ENCODE results near the gene SLU7. TPM values are rescaled to one million over a fixed set of nuclear protein-coding genes. Genes with fewer than 3 reads are reported as not detected.

SLU7 gene
- polyA plus RNA-seq, 1 of the 3 experiments (the other 2 are of a cell fraction), result 22.3 TPM

DNA sequence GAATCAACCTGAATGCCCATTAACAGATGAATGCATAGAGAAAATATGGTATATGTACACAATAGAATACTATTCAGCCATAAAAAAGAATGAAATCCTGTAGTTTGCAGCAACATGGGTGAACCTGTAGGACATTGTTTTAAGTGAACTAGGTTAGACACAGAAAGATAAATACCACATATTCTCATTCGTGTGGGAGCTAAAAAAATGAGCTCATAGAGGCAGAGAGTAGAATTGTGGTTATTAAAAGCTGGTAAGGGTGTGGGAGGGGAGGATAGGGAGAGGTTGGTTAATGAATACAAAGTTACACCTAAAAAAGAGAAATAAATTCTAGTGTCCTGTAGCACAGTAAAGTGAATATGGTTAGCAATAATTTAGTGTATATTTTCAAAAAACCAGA, 26.3 kb upstream of the SLU7 start:
- TF ChIP-seq CHD2 (IDR thresholded peaks at IDR 0.05; ENCODE audit: low read length, partially characterized antibody), result no peak
- TF ChIP-seq MXI1 (IDR thresholded peaks at IDR 0.05; ENCODE audit: low read depth, low read length), result no peak
- TF ChIP-seq MEF2A (IDR thresholded peaks at IDR 0.05; ENCODE audit: borderline replicate concordance, low read depth), result no peak
- no peak for TF ChIP-seq GATA2 (CRISPR knock-in tag; IDR thresholded peaks at IDR 0.05)
- TF ChIP-seq YY1 (IDR thresholded peaks at IDR 0.05; ENCODE audit: low read depth), result no peak
- TF ChIP-seq TAF1 (IDR thresholded peaks at IDR 0.05; ENCODE audit: borderline replicate concordance, low read depth, low read length), result no peak
- TF ChIP-seq EZH2phosphoT487 (IDR thresholded peaks at IDR 0.05; ENCODE audit: borderline replicate concordance, low read depth), result no peak
- TF ChIP-seq SMC3 (IDR thresholded peaks at IDR 0.05; ENCODE audit: low read depth, low read length), result no peak
- TF ChIP-seq TCF12 (IDR thresholded peaks at IDR 0.05), result no peak
- TF ChIP-seq GABPA (IDR thresholded peaks at IDR 0.05; ENCODE audit: low read depth), result no peak
- TF ChIP-seq, protein P1, sequence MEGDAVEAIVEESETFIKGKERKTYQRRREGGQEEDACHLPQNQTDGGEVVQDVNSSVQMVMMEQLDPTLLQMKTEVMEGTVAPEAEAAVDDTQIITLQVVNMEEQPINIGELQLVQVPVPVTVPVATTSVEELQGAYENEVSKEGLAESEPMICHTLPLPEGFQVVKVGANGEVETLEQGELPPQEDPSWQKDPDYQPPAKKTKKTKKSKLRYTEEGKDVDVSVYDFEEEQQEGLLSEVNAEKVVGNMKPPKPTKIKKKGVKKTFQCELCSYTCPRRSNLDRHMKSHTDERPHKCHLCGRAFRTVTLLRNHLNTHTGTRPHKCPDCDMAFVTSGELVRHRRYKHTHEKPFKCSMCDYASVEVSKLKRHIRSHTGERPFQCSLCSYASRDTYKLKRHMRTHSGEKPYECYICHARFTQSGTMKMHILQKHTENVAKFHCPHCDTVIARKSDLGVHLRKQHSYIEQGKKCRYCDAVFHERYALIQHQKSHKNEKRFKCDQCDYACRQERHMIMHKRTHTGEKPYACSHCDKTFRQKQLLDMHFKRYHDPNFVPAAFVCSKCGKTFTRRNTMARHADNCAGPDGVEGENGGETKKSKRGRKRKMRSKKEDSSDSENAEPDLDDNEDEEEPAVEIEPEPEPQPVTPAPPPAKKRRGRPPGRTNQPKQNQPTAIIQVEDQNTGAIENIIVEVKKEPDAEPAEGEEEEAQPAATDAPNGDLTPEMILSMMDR (IDR thresholded peaks at IDR 0.05), result no peak
- TF ChIP-seq, protein P2, sequence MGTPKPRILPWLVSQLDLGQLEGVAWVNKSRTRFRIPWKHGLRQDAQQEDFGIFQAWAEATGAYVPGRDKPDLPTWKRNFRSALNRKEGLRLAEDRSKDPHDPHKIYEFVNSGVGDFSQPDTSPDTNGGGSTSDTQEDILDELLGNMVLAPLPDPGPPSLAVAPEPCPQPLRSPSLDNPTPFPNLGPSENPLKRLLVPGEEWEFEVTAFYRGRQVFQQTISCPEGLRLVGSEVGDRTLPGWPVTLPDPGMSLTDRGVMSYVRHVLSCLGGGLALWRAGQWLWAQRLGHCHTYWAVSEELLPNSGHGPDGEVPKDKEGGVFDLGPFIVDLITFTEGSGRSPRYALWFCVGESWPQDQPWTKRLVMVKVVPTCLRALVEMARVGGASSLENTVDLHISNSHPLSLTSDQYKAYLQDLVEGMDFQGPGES (IDR thresholded peaks at IDR 0.05; ENCODE audit: low read depth, low read length), result no peak
- TF ChIP-seq FOSL2 (IDR thresholded peaks at IDR 0.05; ENCODE audit: borderline replicate concordance, low read depth), result no peak
- TF ChIP-seq NFIC (IDR thresholded peaks at IDR 0.05; ENCODE audit: borderline replicate concordance), result no peak
- no peak for TF ChIP-seq RAD21 (IDR thresholded peaks at IDR 0.05; ENCODE audit: low read length)
- TF ChIP-seq, protein P3, sequence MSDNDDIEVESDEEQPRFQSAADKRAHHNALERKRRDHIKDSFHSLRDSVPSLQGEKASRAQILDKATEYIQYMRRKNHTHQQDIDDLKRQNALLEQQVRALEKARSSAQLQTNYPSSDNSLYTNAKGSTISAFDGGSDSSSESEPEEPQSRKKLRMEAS (IDR thresholded peaks at IDR 0.05; ENCODE audit: low read depth), result no peak
- 11% methylated on average over 1 of the region's 1 CpG for WGBS (ENCODE audit: low lambda C conversion rate)
- DNase-seq, result no peak
- no peak overlapping the region for H3K27ac ChIP-seq (ENCODE audit: low read depth in 2 of 2, low read length in 1 of 2)
- ChIA-PET CTCF (no interaction called here), POLR2A (no interaction called here)
- no peaks in the 10 kb centered on the region for H3F3A ChIP-seq (replicated peaks; ENCODE audit: insufficient read depth)
- H3K9me3 ChIP-seq, result no peaks in the 10 kb centered on the region
- no peaks in the 10 kb centered on the region for H4K20me1 ChIP-seq (ENCODE audit: insufficient read depth)
- H3K9me2 ChIP-seq, result no peaks in the 10 kb centered on the region
- no peaks in the 10 kb centered on the region for H3K4me1 ChIP-seq (ENCODE audit: control insufficient read depth in 1 of 2, insufficient read depth in 2 of 2, low read depth in 1 of 2, low read length in 1 of 2)
- H3K4me2 ChIP-seq, result no peak overlapping the region
- H3K9ac ChIP-seq, result no peak overlapping the region
- H3K4me3 ChIP-seq (ENCODE audit: low read depth in 2 of 2, low read length in 1 of 2), result no peak overlapping the region
- H2AFZ ChIP-seq (ENCODE audit: low read depth), result no peak overlapping the region
- H3K79me2 ChIP-seq (ENCODE audit: insufficient read depth), result no peaks in the 10 kb centered on the region
- H3K27me3 ChIP-seq (ENCODE audit: insufficient read depth), result no peaks in the 10 kb centered on the region
- H3K36me3 ChIP-seq (replicated peaks in 1 of 2; ENCODE audit: control insufficient read depth in 1 of 2, insufficient read depth in 2 of 2, low read length in 1 of 2), result no peaks in the 10 kb centered on the region

DNA sequence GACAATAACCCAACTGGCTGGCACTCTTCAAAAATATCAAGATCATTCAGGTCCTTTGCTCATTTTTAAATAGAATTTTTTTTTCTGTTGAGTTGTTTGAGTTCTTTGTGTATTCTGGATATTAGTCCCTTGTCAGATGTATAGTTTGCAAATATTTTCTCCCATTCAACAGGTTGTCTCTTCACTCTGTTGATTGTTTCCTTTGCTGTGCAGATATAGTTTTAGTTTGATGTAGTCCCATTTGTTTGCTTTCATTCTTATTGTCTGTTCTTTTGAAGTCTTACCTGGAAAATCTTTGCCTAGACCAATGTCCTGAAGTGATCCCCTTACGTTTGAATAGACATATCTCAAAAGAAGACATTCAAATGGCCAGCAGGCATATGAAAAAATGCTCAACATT, 25.5 kb upstream of the SLU7 start:
- POLR2A ChIA-PET, result no interaction called here
- Histone ChIP-seq H3K9ac (no peak overlapping the region), H3K4me1 (ENCODE audit: control insufficient read depth in 1 of 2, insufficient read depth in 2 of 2, low read depth in 1 of 2, low read length in 1 of 2) (no peaks in the 10 kb centered on the region), H4K20me1 (ENCODE audit: insufficient read depth) (no peaks in the 10 kb centered on the region), H3F3A (replicated peaks; ENCODE audit: insufficient read depth) (no peaks in the 10 kb centered on the region), H3K4me3 (ENCODE audit: low read depth in 2 of 2, low read length in 1 of 2) (no peak overlapping the region), H3K27ac (ENCODE audit: low read depth in 2 of 2, low read length in 1 of 2) (no peak overlapping the region), H3K27me3 (ENCODE audit: insufficient read depth) (no peaks in the 10 kb centered on the region), H3K36me3 (replicated peaks in 1 of 2; ENCODE audit: control insufficient read depth in 1 of 2, insufficient read depth in 2 of 2, low read length in 1 of 2) (no peaks in the 10 kb centered on the region), H3K4me2 (no peak overlapping the region), H2AFZ (ENCODE audit: low read depth) (no peak overlapping the region), H3K9me3 (no peaks in the 10 kb centered on the region), H3K9me2 (no peaks in the 10 kb centered on the region), H3K79me2 (ENCODE audit: insufficient read depth) (no peaks in the 10 kb centered on the region)
- no peak for DNase-seq
- WGBS (ENCODE audit: low lambda C conversion rate), result 30% methylated on average over 1 of the region's 1 CpG
- CTCF ChIA-PET, result no interaction called here
- no peak for TF ChIP-seq YY1 (IDR thresholded peaks at IDR 0.05; ENCODE audit: low read depth)
